Lower leg skin (tissue), 3 donors: Measurements from ENCODE around the gene PHC3.

Experiments
- POLR2A ChIP-seq, 2 donors: fragments of 450-650 bp; IDR thresholded peaks; one replicate each; pipeline ENCODE4 v1.6.1; 2016 to 2017; ENCODE audit warnings: antibody characterized with exemption in 2 of 2, mild to moderate bottlenecking in 1 of 2, moderate library complexity in 1 of 2
- TF ChIP-seq, protein P1 (sequence below), 3 donors: fragments of 450-650 bp; IDR thresholded peaks; one replicate each; pipeline ENCODE4 v1.5.1; 2016; ENCODE audit warnings: antibody characterized with exemption in 3 of 3, mild to moderate bottlenecking in 3 of 3, moderate library complexity in 2 of 3

DNA sequence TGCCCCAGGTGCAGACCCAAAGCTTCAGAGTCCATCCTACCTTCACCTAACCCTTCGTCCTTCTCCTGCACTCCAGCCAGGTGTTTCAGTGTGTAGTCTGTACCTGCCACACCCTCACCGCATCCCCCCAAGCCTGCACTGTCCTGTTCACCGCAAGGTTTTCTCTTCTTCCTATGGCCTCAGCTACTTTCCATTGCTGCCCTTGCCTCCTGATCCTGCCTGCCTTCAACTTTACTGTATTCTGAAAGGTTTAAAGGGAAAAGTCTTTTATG is 134.5 kb downstream of the PHC3 start:
- TF ChIP-seq POLR2A (IDR thresholded peaks at IDR 0.05) = no peak
- TF ChIP-seq, protein P1, sequence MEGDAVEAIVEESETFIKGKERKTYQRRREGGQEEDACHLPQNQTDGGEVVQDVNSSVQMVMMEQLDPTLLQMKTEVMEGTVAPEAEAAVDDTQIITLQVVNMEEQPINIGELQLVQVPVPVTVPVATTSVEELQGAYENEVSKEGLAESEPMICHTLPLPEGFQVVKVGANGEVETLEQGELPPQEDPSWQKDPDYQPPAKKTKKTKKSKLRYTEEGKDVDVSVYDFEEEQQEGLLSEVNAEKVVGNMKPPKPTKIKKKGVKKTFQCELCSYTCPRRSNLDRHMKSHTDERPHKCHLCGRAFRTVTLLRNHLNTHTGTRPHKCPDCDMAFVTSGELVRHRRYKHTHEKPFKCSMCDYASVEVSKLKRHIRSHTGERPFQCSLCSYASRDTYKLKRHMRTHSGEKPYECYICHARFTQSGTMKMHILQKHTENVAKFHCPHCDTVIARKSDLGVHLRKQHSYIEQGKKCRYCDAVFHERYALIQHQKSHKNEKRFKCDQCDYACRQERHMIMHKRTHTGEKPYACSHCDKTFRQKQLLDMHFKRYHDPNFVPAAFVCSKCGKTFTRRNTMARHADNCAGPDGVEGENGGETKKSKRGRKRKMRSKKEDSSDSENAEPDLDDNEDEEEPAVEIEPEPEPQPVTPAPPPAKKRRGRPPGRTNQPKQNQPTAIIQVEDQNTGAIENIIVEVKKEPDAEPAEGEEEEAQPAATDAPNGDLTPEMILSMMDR (IDR thresholded peaks at IDR 0.05) = no peak
